ENCODE measurements around the gene DENND1B.

DENND1B gene

GRCh38 chr1:197553281-197553680 lies 222.0 kb downstream of the DENND1B start:
- TF ChIP-seq, protein P1, sequence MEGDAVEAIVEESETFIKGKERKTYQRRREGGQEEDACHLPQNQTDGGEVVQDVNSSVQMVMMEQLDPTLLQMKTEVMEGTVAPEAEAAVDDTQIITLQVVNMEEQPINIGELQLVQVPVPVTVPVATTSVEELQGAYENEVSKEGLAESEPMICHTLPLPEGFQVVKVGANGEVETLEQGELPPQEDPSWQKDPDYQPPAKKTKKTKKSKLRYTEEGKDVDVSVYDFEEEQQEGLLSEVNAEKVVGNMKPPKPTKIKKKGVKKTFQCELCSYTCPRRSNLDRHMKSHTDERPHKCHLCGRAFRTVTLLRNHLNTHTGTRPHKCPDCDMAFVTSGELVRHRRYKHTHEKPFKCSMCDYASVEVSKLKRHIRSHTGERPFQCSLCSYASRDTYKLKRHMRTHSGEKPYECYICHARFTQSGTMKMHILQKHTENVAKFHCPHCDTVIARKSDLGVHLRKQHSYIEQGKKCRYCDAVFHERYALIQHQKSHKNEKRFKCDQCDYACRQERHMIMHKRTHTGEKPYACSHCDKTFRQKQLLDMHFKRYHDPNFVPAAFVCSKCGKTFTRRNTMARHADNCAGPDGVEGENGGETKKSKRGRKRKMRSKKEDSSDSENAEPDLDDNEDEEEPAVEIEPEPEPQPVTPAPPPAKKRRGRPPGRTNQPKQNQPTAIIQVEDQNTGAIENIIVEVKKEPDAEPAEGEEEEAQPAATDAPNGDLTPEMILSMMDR (conservative IDR thresholded peaks at IDR 0.05; ENCODE audit: low read depth), result no peak
- no peak overlapping the region for H3K27ac ChIP-seq
- CTCF ChIA-PET, result no interaction called here
- DNase-seq (ENCODE audit: low spot score), result no peak
- POLR2A ChIA-PET (ENCODE audit: low non-redundant PET), result no interaction called here

DNA sequence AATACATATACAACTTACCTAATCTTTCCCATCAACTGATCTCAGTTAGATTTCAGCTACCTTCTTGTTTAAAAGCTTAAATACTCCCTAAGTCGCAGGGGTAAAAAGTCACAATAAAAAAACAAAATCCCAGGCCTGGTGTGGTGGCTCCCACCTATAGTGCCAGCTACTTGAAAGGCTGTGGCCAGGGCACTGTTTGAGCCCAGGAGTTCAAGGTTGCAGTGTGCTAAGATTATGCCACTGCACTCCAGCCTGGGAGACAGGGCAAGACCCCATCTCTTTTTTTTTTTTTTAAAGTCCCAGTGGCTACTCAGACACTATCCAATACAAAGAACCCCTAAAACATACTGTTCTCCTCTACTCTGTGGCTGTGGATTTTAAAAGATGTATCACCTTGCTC lies 228.3 kb downstream of the DENND1B start:
- ChIA-PET CTCF (interaction anchor here (0.6 kb wide), 2 partner anchors 90 to 211 kb away, joined by 3 to 4 read pairs; no protein-coding TSS in a partner anchor), POLR2A (ENCODE audit: low non-redundant PET) (no interaction called here)

GRCh38 chr1:197544553-197544952 lies 230.7 kb downstream of the DENND1B start:
- TF ChIP-seq, protein P1 (conservative IDR thresholded peaks at IDR 0.05; ENCODE audit: low read depth), result no peak
- no peak for DNase-seq (ENCODE audit: low spot score)
- POLR2A ChIA-PET (ENCODE audit: low non-redundant PET), result interaction anchor here (0.7 kb wide), 1 partner anchor 26 kb away, joined by 4 read pairs; no protein-coding TSS in a partner anchor
- CTCF ChIA-PET, result interaction anchor here (0.5 kb wide), 1 partner anchor 18 kb away, joined by 5 read pairs; no protein-coding TSS in a partner anchor
- no peak overlapping the region for H3K27ac ChIP-seq

More for the DNA sequence above, 228.3 kb downstream of the DENND1B start:
- TF ChIP-seq, protein P1 (conservative IDR thresholded peaks at IDR 0.05; ENCODE audit: low read depth), result no peak
- no peak overlapping the region for H3K27ac ChIP-seq
- DNase-seq (ENCODE audit: low spot score), result no peak

DNA sequence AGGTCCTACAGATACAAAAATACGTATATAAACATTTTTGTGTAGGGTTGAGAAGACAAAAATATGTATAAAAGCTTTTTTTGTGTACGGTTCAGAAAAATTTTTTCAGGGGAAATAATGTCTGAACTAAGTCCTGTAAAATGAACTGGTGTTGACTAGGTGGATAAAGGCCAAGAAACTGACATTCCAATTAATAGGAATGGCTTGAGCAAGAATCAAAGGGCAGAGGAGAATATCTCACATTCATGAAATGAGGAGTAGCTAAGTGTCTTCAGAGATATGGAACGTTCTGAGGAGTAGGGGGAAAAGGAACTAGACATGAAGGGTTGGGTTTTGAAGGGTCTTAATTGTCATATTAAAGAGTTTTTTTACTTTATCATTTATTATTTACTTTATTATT lies 231.2 kb downstream of the DENND1B start:
- TF ChIP-seq, protein P1 (conservative IDR thresholded peaks at IDR 0.05; ENCODE audit: low read depth), result no peak
- H3K27ac ChIP-seq, result no peak overlapping the region
- DNase-seq (ENCODE audit: low spot score), result no peak
- POLR2A ChIA-PET (ENCODE audit: low non-redundant PET), result no interaction called here
- CTCF ChIA-PET, result interaction anchor here (0.6 to 0.9 kb wide), 4 partner anchors 26 to 125 kb away, joined by 3 to 4 read pairs (median 3); no protein-coding TSS in a partner anchor

- TF ChIP-seq, protein P1 (conservative IDR thresholded peaks at IDR 0.05; ENCODE audit: low read depth), result no peak
- POLR2A ChIA-PET (ENCODE audit: low non-redundant PET), result no interaction called here
- H3K27ac ChIP-seq, result no peak overlapping the region
- CTCF ChIA-PET, result interaction anchor here (0.5 to 0.7 kb wide), 5 partner anchors 14 to 730 kb away, joined by 3 to 5 read pairs (median 3); no protein-coding TSS in a partner anchor
- DNase-seq (ENCODE audit: low spot score), result no peak
These were observed 233.9 kb downstream of the DENND1B start for GRCh38 chr1:197541411-197541810.

GRCh38 chr1:197526736-197527371 lies 248.4 kb downstream of the DENND1B start:
- ChIA-PET CTCF (interaction anchor here (0.6 to 0.8 kb wide), 9 partner anchors 8 to 706 kb away, joined by 3 to 6 read pairs (median 4); no protein-coding TSS in a partner anchor), POLR2A (ENCODE audit: low non-redundant PET) (no interaction called here)
- TF ChIP-seq, protein P1 (conservative IDR thresholded peaks at IDR 0.05; ENCODE audit: low read depth), result peak; percentile 70
- H3K27ac ChIP-seq, result no peak overlapping the region
- DNase-seq (ENCODE audit: low spot score), result peak; percentile 31

All from RWPE1 (cell line).